ENCODE data around the gene FRMD5.

The FRMD5 gene

DNA sequence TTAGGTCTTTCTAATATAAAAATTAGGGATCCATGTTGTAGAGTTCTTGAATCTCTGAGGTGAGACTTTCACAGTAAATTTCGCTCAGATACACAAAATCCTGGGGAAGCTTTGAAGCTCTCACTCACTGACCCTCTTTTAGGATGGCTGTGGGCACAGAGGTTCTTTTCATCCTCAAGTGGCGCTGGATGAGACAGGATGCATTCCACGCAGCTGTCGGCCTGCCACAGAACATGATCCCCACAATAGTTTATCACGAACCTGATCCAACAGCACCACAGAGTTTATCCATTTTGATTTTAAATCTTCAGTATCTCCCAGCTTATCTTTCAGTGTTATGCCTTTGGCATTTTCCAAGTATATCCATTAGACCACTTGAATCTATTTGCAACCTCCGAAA lies 276.4 kb downstream of the FRMD5 start:
- no peak for DNase-seq

DNA sequence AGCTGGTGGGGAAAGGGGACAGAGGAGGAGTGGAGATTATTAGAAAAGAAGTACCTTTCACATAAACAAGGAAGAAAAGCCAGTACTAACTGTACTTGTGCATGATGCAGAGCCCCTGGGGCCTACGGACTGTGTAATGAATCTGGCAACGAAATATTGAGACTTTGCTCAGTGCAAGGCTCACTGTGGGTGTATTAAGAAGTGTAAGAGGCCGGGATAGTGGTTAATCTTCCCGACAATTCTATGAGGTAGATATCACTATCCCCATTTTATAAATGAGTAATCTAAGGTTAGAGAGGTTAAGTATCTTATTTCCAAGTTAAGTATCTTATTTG lies 278.8 kb downstream of the FRMD5 start:
- DNase-seq = no peak

DNA sequence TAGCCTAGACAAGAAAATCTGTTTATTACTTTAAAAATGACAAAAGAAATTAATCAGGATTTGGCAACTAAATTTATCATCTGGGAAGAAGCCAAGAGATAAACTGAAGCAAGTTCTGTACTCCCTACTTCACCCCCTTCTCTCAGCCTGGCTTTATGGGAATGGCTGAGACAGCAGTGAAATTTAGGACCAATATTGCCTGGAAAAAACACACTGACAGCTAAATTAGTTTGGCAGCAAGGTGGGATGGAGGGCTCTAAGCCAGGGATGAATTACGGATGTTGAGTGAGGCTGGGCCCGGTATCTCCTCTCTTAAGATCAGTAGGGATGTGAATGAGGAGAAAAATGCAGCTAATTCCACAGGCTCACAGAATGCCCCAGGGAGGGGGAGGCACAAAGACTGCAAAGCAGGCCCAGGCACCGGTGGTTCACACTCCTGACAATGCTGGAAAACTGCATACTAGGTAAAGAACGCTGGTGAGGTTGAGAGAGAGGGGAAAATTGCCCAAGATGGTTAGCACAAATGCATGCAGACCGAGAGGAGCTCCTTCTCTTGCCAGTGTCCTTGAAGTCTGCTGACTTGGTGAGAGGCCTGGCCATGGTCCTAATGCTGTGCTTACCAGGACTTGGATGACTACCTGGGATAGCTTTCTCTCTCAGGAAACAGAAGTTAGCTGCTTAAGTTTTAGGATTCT lies 279.3 kb downstream of the FRMD5 start:
- no peak for DNase-seq

DNA sequence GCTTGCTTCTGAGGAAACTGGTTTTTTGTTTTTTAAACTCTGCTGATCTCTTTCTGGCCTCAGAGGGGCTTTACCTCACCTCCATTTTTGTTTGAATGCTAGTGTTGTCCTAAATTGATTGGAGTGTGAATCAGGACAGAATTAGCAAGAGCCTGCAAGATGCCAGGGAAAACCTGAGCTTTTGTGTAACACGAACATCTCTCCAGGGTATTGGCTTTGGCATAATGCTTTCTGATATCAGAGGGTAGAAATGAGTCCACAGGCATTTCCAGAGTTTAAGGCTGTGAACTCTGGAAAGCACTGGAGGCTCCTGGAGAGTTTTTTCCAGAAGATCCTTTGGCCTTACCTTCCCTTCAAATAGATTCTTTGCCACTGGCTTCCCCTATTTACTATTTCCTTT lies 281.1 kb downstream of the FRMD5 start:
- DNase-seq = no peak

DNA sequence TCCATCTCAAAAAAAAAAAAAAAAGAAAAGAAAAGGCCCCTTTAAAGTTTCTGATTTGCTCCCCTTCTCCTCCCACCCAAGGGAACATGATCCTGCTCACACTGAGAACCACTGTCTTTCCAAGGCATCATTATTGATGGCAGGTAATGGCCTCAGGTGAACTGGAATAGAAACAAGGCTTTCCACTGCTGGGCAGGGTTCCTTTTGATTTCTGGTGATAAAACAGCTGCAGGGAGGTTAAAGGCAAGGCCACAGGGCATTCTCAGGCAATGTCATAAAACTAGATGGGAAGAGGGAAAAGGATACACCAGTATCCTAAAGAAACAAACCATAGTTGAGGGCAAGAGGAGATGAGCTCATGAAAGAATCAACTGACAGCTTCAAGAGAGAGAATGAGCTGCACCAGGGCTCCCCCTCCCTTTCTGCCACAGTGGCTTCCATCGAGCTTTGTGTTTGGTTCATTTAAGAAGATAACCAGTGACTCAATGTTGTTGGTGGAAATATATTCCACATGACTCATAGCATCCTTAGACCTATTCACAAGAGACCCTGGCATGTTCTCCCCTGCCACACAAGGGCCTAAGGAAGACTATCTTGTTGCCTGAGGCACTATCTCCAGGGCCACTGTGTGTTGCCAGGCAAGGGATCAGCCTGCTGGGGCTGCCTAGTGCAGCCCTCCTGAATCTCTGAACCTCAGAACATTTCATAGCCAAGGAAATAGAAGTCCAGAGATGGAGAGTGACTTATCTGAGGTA lies 281.9 kb downstream of the FRMD5 start:
- no peak for DNase-seq

DNA sequence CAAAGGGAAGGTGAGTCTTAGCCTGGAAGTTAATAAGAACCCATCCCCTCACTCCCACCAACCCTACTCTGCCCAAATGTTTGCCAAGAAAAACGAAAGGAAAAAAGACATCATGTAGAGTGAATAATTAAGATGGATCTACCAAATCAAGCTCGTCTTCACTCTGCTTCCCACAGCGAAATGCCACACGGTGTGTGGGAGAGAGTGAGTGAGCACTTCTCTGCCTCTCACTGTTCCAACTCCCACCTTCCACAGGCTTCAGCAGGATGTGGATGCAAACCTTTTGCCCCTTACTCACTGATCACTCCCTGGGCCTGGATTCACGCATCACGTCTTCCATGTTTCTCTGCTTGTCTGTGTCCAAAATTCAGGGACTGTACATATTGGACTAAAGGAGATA lies 282.9 kb downstream of the FRMD5 start:
- DNase-seq = no peak

DNA sequence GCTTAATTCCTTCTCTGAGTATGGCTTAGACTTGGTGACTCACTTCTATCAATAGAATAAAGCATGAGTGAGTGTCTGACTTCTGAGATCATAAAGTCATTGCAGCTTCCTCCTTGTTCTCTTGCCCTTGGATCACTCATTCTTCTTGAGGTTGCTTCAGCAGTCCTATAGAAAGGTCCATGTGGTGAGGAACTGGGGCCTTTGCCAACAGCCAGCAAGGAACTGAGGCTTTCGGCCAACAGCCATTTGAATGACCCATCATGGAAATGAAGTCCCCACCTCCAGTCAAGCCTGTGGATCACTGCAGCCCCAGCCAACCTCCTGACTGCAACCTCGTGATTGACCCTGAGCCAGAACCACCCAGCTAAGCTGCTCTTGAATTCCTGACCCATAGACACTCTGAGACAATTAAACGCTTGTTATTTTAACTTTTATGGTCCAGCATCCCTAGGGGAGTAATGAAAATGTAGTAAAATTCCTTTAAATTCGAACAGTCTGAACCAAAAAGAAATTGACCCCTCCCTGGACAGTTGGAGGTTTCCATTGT lies 283.8 kb downstream of the FRMD5 start:
- peak; percentile 65 for DNase-seq

DNA sequence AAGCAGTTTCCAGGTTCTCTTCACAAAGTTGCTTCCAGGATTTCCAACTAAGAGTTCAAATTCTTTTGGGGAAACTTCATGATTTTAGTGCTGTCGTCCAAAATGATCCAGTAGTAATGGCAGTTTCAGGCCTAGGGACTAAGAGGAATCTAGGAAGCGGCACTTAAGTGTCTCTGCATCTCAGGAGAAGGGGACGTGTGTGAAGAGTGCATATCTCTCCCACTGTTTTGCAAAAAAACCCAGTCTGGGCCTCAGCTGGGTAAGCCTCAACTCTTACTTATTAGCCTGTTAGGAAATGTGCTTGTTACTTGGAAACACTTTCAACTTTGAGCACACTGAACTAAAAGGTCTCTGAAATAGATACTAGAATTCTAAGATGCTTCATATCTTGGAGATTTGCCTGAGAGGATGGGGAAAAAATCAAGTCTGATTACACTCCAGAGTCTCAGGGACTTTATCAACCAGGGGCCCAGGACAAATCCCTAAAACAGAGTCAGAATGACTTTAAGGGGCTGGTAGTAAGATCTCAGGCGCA lies 286.5 kb downstream of the FRMD5 start:
- no peak for DNase-seq

DNA sequence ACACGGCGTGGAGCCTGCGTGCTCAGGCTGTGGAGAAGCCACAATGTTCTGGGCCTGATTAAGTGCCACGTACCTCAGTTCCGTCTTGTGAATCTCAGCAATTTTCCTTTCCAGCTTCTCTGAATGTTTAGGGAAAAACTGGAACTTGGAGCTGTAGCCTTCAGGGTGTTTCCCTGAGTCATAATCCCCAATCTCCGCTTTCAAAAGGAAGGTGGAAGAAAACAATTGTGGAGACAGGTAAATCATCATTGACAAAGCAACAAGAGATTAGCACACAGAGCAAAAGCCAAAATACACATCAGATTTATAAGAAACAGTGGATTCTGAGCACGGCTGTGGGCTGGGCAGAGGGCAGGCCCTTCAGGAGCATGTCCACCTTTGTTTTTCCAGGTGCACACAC lies 289.3 kb downstream of the FRMD5 start:
- no peak for DNase-seq

DNA sequence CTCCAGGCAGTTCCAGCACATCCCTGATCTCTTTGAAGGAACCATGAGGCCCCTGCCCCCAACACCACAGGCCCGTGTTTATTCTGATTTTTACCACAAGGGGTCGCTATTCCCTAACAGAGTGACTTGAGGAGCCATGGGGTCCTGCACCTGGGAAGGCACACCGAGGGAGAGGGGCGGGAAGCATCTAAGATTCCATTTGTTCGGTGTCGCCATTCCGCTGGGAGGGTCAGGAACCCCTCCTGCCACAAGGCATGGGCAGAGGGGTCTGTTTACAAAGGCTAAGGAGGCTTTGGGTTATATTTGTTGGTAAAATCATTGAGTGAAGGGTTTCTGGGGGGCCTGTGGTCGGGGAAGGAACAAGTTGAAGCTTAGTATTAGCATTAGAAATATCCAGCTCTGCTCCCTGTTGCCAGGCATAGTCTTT lies 291.2 kb downstream of the FRMD5 start:
- DNase-seq = peak; percentile 42

DNA sequence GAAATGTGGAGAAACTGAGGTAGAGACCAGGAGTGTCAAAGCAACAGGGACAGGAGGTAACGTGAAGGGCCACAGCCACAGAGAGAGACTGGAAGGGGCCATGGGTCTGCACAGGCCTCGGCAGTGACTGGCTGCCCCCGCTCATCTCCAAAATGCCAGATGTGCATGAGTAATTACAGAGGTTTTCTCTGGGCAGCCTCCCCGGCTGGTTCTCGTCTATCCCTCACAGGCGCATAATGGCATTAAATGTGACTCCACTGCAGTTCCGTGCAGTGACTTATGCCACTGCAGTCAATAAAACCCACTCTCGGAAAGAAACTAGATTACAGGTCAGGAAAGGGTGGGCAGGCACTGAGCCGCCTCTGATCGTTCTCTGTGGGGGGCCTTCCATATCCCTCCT lies 293.6 kb downstream of the FRMD5 start:
- no peak for DNase-seq

DNA sequence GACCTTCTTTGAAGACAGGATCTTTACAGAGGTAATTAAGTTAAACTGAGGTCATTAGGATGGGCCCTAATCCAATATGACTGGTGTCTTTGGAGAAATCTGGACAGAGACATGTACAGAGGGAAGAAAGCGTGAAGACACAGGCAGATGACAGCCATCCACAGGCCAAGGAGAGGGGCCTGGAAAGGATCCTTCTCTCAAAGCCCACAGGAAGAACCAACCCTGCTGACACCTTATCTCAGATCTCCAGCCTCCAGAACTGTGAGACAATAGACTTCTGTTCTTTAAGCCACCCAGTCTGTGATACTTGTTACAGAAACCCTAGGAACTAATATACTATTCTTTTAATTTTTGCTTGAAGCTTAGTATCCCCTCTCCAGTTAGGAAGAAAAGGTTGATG lies 294.1 kb downstream of the FRMD5 start:
- DNase-seq = no peak

DNA sequence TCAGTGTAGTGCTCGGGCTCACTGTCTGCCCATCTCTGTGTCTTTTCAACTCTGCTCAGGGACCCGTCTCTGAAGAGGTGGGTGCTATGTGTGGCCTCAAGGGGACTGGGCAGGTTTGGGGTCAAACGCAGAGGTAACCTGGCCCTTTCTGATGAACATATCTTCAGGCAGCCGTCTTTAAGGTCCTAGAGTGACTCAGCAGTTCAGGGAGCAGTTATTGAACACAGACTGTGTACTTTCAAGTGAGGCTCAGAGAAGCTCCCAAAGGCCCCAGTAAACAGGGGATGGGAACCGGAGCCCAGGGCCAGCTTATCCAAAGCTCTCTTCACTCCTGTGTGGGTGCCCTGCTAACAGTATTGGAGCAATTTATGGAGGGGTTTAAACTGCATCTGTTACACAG lies 295.1 kb downstream of the FRMD5 start:
- no peak for DNase-seq

DNA sequence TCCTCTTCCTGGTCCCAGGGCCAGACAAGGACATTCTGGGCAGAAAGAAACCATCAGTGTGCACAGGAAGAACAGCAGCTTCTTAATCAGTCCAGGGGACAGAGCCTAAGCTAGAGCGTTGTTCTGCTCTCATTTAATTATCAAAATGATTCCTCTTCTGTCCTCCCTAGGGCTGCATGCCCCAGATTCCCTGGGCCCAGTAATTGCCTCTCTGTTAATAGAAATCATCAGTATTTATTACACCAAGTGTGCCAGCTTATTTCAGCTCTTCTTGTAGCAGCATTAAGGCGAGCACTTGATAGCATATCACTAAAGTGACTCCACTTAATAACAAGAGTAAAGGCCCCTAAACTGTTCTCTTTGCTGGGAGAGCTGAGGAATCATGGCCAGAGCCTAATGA lies 296.2 kb downstream of the FRMD5 start:
- DNase-seq = no peak

DNA sequence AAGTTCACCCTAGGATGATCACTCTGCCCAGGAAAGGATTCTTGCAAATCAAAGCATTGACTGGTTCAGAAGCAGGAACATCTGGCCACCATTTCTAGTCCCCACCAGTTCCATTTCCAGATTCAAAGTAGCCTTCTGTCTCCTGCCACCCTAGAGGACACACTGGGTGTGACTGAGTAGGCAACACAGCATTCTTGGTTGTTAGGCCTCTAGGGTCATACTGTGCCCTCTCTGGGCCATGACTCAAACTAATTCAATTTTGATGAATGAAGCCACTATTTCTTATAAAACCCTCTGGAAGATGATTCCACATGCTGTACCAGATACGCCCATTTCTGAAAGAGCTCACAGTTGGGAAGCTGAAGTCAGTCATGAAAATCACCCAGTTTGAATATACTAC lies 298.5 kb downstream of the FRMD5 start:
- DNase-seq = no peak

DNA sequence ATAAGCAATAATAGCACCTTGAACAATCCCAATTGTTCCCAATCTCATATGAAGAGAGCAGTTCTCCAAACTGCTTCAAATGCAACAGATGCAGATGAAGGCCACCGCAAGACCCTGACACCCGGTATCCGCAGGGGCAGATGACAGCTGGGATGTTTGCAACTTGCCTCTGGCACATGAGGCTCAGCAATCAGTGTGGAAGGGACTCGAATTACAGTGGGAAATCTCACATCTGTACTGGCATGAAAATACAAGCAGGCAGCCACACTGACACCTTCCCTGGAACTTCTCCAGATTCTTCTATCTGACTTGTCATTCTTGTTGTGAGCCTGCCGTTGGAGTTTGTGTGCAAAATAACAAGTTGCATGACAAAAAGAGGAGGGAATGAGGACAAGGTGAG lies 299.5 kb downstream of the FRMD5 start:
- DNase-seq = no peak

DNA sequence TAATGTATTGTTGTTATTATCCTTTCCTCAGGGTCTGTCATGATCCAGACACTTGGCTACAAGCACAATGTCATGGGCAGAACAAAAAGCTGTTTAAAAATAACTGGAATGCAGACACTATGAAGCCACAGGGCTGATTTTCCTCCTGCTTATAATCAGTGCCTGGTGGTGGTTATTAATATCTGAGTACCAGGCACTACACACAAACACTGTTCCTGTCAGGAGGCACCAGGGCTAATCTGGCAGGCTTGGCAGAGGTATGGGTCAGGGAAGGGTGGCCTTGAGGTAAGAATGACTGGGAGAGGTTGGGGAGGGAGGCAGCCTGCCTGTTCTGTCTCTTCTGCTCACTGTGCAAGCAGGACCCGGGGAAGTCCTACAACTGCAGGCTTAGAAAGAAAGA lies 301.1 kb downstream of the FRMD5 start:
- no peak for DNase-seq

DNA sequence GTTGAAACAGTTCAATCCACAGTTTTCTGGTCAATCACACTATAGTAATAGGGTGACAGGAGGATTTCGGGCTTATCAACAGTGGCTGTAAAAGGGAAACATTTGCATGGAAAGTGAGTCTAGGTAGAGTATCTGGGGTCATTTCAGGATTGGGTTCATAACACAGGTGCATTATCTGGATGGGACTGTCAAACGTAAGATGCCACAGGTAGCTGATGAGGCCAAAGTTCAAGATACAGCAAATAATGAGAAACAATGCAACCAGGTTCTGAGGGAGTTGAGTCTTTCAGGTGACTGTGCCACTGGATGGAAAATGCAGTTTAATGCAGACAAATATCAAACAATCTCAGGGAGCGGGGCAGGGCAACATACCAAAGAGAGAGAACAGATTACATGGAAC lies 306.0 kb downstream of the FRMD5 start:
- DNase-seq = no peak

DNA sequence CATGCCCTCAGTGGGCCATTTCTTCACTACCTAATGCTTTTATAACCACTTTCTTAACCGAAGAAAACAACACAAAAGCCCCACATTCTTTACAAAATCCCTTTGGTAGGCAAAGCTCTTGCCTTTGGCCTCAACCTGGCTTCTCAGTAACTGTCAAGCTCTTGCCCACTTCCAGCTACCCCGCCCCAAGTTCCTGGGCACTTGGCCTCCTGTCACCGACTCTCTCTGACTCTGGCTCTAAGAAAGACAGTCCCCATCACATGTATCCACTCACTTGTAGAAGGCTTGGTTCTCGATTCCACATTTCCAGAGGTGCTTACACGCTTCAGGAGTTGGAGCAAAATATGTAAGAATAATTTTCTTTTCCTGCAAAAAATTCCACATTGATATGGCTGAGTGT lies 307.2 kb downstream of the FRMD5 start:
- no peak for DNase-seq

DNA sequence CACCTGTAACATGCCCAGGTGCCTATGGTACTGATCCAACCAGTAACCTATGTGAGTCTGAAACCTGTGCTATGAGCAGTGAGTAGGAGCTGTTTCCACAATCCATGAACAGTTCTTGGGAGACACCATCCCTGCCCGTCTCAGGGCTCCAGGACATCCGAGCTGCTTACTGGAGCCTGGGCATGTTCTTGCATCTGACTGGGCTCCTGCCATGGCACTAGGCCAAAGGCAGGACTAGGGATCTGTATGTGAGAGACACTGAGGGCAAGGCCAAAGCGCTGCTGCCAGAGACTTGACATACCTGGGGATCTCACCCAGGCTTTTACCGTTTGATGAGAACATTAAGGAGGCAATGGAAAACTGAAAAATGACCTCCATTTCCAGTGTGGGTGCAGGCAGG lies 308.5 kb downstream of the FRMD5 start:
- DNase-seq = no peak

DNA sequence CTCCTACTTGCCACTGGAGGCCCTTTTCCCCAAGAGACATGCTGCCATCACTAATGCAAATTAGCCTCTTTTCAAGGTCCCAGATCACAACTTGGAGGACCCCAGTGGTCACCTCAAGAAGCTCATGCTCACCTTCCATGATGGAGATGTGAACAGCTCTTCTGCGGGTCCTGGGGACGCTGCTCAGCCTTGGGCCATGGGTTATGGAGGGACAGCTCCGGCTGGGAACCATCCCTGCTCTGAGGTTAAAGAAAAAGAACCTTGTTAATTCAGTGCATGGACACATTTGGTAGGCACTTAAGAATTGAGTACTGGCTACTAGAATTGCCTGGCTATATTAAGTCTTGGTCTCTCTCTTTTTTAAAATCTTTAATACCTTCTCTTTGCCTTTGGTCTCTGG lies 311.5 kb downstream of the FRMD5 start:
- DNase-seq = no peak

DNA sequence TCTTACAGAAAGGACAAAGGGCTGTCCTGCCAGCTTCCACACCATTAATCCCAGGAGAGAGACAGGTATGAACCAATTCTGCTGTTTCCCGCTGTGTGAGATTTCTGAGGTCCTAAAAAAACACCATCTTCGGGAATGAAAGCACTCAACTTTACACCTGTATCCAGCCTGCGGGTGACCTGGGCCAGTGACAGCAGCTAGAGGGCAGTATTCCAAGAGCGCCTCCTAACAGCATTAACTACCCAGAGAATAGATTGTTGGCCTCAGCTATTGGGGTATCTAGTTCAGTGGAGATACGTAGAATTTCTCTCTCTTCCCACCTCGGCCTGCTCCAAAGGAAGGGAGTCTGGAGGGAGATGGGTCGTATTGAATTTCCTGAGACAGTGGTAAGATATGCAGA lies 313.1 kb downstream of the FRMD5 start:
- DNase-seq = no peak

DNA sequence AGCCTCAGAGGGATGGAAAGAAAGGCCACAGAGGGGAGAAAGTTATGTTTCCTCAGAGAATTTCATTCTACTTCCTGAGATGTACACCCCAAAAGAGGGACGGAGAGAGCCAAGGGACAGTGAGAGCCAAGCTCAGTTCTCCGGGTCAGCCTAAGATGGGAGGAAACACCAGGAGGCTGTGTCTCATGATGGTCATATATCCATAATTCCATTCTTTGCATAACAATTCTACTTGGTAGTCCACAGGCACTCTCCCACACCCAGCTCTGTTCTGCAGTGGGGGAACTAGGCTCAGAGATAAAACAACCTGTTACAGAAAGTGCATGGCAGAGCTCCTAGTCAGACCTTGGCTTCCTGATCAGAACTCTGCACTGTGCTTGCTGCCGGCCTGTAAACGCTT lies 313.8 kb downstream of the FRMD5 start:
- DNase-seq = no peak

DNA sequence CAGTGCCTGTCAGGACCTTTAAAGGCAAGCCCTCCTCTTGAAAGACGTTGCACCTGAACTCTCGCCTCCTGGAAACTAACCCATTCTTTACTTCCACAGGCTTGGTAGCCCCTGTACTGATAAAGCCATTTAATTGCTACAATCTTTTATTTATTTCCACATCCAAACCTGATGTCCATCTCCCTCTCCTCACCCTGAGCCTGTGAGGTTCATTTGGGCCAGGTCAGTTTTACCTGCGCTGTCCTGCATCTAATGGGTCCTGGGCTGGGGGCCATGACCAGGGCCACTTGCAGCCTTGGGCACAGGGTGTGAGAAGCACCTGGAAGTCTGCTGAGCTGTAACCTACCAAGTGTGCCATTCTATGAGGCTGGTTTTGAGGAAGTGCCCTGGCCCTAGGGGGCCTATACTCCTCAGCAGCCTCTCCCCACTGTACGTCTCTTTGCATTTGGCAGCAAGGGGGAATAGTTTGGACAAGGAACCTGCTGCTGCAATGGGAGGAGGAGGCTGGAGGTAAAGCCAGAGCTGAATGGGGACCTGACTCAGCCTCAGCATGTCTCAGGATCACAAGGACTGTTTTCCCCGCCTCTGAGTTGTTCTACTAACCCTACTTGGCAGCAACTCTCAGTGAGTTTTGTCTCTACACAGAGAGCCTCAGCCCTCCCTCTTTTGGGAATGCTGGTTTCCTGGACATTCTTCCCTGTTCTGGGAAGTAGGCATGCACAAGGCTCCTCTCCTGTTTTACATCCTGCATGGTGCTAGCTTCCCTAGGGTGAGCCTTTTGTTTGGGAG lies 314.5 kb downstream of the FRMD5 start:
- no peak for DNase-seq

Data from MV-4-11 (cell line).